Natural killer cell (primary cell): ENCODE results near the gene PDE11A. TPM values are rescaled to one million over a fixed set of nuclear protein-coding genes. Genes with fewer than 3 reads are reported as not detected.
A peak's percentile ranks its signal among the peaks of the same experiment; 100 is the strongest.

Source experiments
- ATAC-seq, 3 donors: fragments of 150-1000 bp in 2 of 3; fragments of 200-7000 bp in 1 of 3; cut with Tn5 transposase; 1 replicate in 1 of 3; 2 replicates in 2 of 3; pipeline ENCODE4 v1.10.0; 2021; ENCODE audit warnings: mild to moderate bottlenecking in 2 of 3, moderate library complexity in 2 of 3
- DNase-seq, 2 donors: peaks; one replicate each; pipeline versions ENCODE4 v3.0.0 to v3.0.0-alpha.2; 2013 to 2021; ENCODE audit warnings: mixed read lengths in 1 of 2
- H3K27ac ChIP-seq: one replicate; pipeline ENCODE4 v1.5.1; 2013; ENCODE audit warnings: mild to moderate bottlenecking, low read length
- H3K27me3 ChIP-seq: one replicate; pipeline ENCODE4 v1.6.1; 2013; ENCODE audit warnings: low read length; ENCODE audit not compliant: control insufficient read depth, insufficient read depth
- H3K36me3 ChIP-seq: one replicate; pipeline ENCODE4 v1.6.1; 2013; ENCODE audit warnings: low read length; ENCODE audit not compliant: control insufficient read depth, insufficient read depth
- H3K4me1 ChIP-seq: one replicate; pipeline ENCODE4 v1.6.1; 2013; ENCODE audit warnings: low read length; ENCODE audit not compliant: control insufficient read depth, insufficient read depth
- H3K4me3 ChIP-seq: one replicate; pipeline ENCODE4 v1.5.1; 2013; ENCODE audit warnings: low read length
- H3K9me3 ChIP-seq: one replicate; pipeline ENCODE4 v1.6.1; 2013; ENCODE audit warnings: low read length; ENCODE audit not compliant: control insufficient read depth, insufficient read depth
- H3K27ac Mint-ChIP-seq, 2 donors: one replicate each; pipeline ENCODE4 v1.8.0; 2022; ENCODE audit warnings: mild to moderate bottlenecking in 2 of 2, mixed read lengths in 2 of 2, moderate library complexity in 1 of 2
- H3K27me3 Mint-ChIP-seq, 2 donors: one replicate each; pipeline ENCODE4 v1.8.0; 2022; ENCODE audit warnings: low read depth in 2 of 2, mixed read lengths in 2 of 2
- H3K36me3 Mint-ChIP-seq: one replicate; pipeline ENCODE4 v1.8.0; 2022; ENCODE audit warnings: mixed read lengths
- H3K4me1 Mint-ChIP-seq, 2 donors: one replicate each; pipeline ENCODE4 v1.8.0; 2022; ENCODE audit warnings: mixed read lengths in 2 of 2
- H3K4me3 Mint-ChIP-seq: one replicate; pipeline ENCODE4 v1.8.0; 2022; ENCODE audit warnings: mild to moderate bottlenecking, moderate library complexity, mixed read lengths
- H3K9me3 Mint-ChIP-seq, 2 donors: one replicate each; pipeline ENCODE4 v1.8.0; 2022; ENCODE audit warnings: mixed read lengths in 2 of 2
- WGBS: methylation state at CpG from one replicate; pipeline ENCODE4 v1.1.7; 2013; ENCODE audit warnings: missing lambda C conversion rate; ENCODE audit not compliant: insufficient coverage; 5-methylcytosine and 5-hydroxymethylcytosine counted together
- intact Hi-C: fragments of 100-400 bp; cut with micrococcal nuclease; formaldehyde crosslinking; loops from one replicate; pipeline ENCODE4 v1.14.2; 2022
- total RNA-seq, 4 donors: library from RNA; stranded (reverse); fragments of 120-200 nt in 1 of 4; gene quantifications; one replicate each; pipeline versions ENCODE4 v1.2.3 to v1.2.4, GENCODE V29; 2013 to 2022
- TF ChIP-seq, protein P1 (sequence below): fragments of 200-600 bp; IDR thresholded peaks from one replicate; pipeline ENCODE4 v1.8.0; 2022; ENCODE audit warnings: antibody characterized with exemption

The PDE11A gene
- total RNA-seq, 3 donors from 2014 or later (not counting 1 experiment from before 2014, with no cell fraction given): not detected

DNA sequence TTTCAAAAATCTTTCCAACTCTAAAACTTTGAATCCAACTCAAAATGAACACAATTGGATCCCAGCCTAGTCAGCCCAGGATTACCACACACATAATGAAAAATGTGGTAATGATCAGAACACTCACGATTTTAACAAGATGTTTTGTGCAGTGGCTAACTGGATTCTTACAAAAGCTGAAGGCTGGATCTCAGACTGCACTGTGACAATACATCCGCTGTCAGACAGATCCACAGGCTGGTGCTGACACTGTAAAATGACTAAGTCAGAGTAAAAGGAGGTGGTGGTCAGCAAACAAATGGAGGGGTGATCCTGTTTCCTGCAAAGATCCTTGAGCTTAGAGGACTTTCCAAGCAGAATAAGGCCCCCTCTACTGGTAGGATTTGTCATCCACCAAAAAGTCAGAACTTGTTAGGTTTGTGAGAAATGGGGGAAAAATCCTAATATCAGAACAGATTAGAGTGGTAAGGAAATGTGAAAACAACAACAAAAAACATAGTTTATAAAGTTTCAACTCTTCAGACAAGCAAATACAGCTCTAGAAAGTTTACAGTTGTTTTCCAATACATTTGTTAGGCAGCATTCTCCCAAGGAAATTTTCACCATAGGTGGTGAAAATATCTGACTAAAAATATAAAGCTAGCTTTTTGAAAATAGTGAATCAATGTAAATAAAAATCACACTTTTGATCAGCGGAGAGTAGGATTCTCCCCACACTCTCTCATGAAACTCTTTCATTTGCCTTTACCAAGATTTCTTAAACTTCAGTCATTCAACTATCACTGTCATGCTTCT, 468.1 kb downstream of the PDE11A start:
- H3K36me3 Mint-ChIP-seq: no peaks in the 10 kb centered on the region
- Histone ChIP-seq H3K27ac (no peak overlapping the region), H3K4me3 (no peak overlapping the region), H3K9me3 (no peaks in the 10 kb centered on the region), H3K36me3 (no peaks in the 10 kb centered on the region), H3K4me1 (no peaks in the 10 kb centered on the region), H3K27me3 (peaks cover 2% of the 10 kb centered on the region)
- H3K4me1 Mint-ChIP-seq: no peaks in the 10 kb centered on the region
- H3K9me3 Mint-ChIP-seq: no peaks in the 10 kb centered on the region
- DNase-seq: peak in 1 of 2 donors; percentile 42
- H3K27me3 Mint-ChIP-seq: peaks cover 7 to 14% of the 10 kb centered on the region in 2 donors
- H3K27ac Mint-ChIP-seq: no peak overlapping the region
- intact Hi-C loops: loop anchor here (5.0 kb wide), 2 partner anchors 267 to 442 kb away; no protein-coding TSS in a partner anchor
- WGBS: 84% methylated on average over 2 of the region's 3 CpGs
- TF ChIP-seq, protein P1, sequence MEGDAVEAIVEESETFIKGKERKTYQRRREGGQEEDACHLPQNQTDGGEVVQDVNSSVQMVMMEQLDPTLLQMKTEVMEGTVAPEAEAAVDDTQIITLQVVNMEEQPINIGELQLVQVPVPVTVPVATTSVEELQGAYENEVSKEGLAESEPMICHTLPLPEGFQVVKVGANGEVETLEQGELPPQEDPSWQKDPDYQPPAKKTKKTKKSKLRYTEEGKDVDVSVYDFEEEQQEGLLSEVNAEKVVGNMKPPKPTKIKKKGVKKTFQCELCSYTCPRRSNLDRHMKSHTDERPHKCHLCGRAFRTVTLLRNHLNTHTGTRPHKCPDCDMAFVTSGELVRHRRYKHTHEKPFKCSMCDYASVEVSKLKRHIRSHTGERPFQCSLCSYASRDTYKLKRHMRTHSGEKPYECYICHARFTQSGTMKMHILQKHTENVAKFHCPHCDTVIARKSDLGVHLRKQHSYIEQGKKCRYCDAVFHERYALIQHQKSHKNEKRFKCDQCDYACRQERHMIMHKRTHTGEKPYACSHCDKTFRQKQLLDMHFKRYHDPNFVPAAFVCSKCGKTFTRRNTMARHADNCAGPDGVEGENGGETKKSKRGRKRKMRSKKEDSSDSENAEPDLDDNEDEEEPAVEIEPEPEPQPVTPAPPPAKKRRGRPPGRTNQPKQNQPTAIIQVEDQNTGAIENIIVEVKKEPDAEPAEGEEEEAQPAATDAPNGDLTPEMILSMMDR: peak; percentile 44
- ATAC-seq: peak in 1 of 3 donors; percentile 24
- H3K4me3 Mint-ChIP-seq: no peak overlapping the region

DNA sequence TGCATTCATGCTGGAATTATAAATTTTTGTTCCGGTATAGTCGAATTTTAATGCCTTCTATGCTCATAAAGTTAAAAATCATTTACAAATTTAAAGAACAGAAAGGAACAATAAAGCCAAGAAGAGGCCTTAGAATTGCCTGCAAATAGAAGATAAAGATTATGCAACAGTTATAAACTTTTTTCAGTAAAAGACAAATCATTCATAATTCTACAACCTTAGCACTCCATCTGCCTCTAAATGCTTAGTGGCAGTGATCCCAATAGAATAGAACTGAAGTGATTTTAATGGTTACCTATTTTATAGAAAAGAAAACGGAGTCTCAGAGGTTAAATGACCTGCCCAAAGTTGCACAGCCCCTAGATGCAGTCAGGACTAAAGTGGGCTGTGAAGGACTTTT, 468.8 kb downstream of the PDE11A start:
- peaks cover 1 to 12% of the 10 kb centered on the region in 2 donors for H3K27me3 Mint-ChIP-seq
- Histone ChIP-seq H3K27me3 (peaks cover 4% of the 10 kb centered on the region), H3K36me3 (no peaks in the 10 kb centered on the region), H3K4me1 (no peaks in the 10 kb centered on the region), H3K4me3 (no peak overlapping the region), H3K9me3 (no peaks in the 10 kb centered on the region), H3K27ac (no peak overlapping the region)
- H3K36me3 Mint-ChIP-seq: no peaks in the 10 kb centered on the region
- intact Hi-C loops: loop anchor here (5.0 kb wide), 2 partner anchors 266 to 441 kb away; no protein-coding TSS in a partner anchor
- H3K27ac Mint-ChIP-seq: no peak overlapping the region
- H3K9me3 Mint-ChIP-seq: no peaks in the 10 kb centered on the region
- WGBS: 98% methylated on average over 3 of the region's 3 CpGs
- no peak for DNase-seq
- TF ChIP-seq, protein P1: no peak
- no peaks in the 10 kb centered on the region for H3K4me1 Mint-ChIP-seq
- no peak overlapping the region for H3K4me3 Mint-ChIP-seq
- ATAC-seq: no peak

DNA sequence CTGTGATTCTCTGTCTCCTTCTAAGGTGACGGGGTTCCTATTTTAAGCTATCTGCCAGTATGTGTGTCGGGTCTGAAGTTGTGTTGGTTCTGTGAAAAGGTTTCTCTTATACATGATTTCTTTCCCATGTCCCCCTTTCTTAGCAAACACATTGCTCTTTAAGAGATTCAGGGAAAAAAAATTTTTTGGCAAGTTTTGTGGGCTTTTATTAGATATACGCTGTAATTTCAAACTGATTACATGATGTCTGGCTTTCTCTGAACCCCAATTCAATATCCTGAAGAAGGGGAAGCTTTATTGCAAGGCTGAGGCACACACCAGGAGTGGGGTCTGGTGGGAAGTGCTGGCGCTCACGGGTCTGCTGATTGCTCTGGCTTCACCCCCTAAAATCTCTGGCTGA, 469.4 kb downstream of the PDE11A start:
- H3K4me1 Mint-ChIP-seq: no peaks in the 10 kb centered on the region
- H3K36me3 Mint-ChIP-seq: no peaks in the 10 kb centered on the region
- DNase-seq: no peak
- Histone ChIP-seq H3K27ac (no peak overlapping the region), H3K4me3 (no peak overlapping the region), H3K27me3 (peaks cover 4% of the 10 kb centered on the region), H3K4me1 (no peaks in the 10 kb centered on the region), H3K36me3 (no peaks in the 10 kb centered on the region), H3K9me3 (no peaks in the 10 kb centered on the region)
- intact Hi-C loops: loop anchor here (5.0 kb wide), 2 partner anchors 266 to 441 kb away; no protein-coding TSS in a partner anchor
- no peak overlapping the region for H3K27ac Mint-ChIP-seq
- peaks cover 7 to 14% of the 10 kb centered on the region in 2 donors for H3K27me3 Mint-ChIP-seq
- H3K4me3 Mint-ChIP-seq: no peak overlapping the region
- no peaks in the 10 kb centered on the region for H3K9me3 Mint-ChIP-seq
- 95% methylated on average over 2 of the region's 5 CpGs for WGBS
- TF ChIP-seq, protein P1: no peak
- ATAC-seq: no peak
